ENCODE measurements around the gene GNG7.

The GNG7 gene

GRCh38 chr19:2557093-2557440 lies 145.4 kb downstream of the GNG7 start:
- no peaks in the 10 kb centered on the region for H3K9me3 ChIP-seq (ENCODE audit: severe bottlenecking)
- no peaks in the 10 kb centered on the region for H3K36me3 ChIP-seq (ENCODE audit: low read depth)
- no peak overlapping the region for H3K4me3 ChIP-seq (ENCODE audit: severe bottlenecking)
- no peak for DNase-seq (ENCODE audit: low spot score)
- H3K27me3 ChIP-seq (ENCODE audit: insufficient read depth, poor library complexity, severe bottlenecking): no peaks in the 10 kb centered on the region
- H3K4me1 ChIP-seq (ENCODE audit: insufficient read depth, poor library complexity, severe bottlenecking): no peaks in the 10 kb centered on the region
- TF ChIP-seq, protein P1, sequence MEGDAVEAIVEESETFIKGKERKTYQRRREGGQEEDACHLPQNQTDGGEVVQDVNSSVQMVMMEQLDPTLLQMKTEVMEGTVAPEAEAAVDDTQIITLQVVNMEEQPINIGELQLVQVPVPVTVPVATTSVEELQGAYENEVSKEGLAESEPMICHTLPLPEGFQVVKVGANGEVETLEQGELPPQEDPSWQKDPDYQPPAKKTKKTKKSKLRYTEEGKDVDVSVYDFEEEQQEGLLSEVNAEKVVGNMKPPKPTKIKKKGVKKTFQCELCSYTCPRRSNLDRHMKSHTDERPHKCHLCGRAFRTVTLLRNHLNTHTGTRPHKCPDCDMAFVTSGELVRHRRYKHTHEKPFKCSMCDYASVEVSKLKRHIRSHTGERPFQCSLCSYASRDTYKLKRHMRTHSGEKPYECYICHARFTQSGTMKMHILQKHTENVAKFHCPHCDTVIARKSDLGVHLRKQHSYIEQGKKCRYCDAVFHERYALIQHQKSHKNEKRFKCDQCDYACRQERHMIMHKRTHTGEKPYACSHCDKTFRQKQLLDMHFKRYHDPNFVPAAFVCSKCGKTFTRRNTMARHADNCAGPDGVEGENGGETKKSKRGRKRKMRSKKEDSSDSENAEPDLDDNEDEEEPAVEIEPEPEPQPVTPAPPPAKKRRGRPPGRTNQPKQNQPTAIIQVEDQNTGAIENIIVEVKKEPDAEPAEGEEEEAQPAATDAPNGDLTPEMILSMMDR (IDR thresholded peaks at IDR 0.05; ENCODE audit: poor library complexity, severe bottlenecking): no peak
- ATAC-seq (ENCODE audit: low read depth): no peak
- H3K27ac ChIP-seq (ENCODE audit: poor library complexity, severe bottlenecking): no peak overlapping the region

DNA sequence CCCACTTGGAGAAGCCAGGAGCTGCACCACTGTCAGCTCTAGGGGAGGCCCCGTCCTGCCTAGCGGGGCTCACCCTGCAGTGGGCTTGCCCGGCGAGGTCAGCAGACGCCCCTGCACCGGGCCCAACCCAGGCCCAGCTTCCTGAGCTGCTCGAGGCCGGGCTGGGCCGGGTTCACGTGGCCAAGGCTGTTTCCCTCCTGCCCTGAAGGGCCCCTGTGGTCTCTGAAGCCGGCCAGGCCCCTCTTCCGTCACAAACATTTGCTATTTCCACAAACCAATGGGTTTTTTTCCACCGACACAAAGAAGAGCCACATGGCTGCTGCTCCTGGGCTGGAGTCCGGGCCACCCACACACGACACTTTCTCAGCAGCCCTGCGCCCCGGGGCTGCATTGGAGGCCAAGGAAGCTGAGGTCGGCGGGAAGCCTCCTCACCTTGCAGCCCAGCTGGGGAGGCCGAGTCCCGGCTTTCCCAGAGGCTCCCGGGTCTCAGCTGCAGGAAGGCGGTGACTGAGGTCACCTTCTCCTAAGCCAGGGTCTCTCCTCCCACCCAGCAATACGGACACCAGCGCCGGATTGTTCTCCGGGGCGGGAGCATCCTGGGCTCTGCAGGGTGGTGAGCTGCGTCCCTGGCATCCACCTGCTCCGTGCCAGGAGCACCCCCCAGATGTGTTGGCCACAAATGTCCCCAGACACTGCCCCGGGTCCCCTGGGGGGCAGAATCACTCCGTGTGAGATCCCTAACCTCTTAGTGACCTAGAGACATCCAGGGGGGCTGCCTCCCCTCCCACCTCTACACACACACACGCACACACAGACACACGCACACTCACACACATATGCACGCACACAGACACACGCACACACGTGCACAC lies 146.0 kb downstream of the GNG7 start:
- ATAC-seq (ENCODE audit: low read depth) (no peak), DNase-seq (ENCODE audit: low spot score) (no peak)
- no peak overlapping the region for H3K4me3 ChIP-seq (ENCODE audit: severe bottlenecking)
- H3K27me3 ChIP-seq (ENCODE audit: insufficient read depth, poor library complexity, severe bottlenecking): no peaks in the 10 kb centered on the region
- H3K4me1 ChIP-seq (ENCODE audit: insufficient read depth, poor library complexity, severe bottlenecking): no peaks in the 10 kb centered on the region
- no peaks in the 10 kb centered on the region for H3K9me3 ChIP-seq (ENCODE audit: severe bottlenecking)
- TF ChIP-seq, protein P1 (IDR thresholded peaks at IDR 0.05; ENCODE audit: poor library complexity, severe bottlenecking): no peak
- no peak overlapping the region for H3K27ac ChIP-seq (ENCODE audit: poor library complexity, severe bottlenecking)
- no peaks in the 10 kb centered on the region for H3K36me3 ChIP-seq (ENCODE audit: low read depth)

- DNase-seq (ENCODE audit: low spot score) (no peak), ATAC-seq (ENCODE audit: low read depth) (no peak)
- Histone ChIP-seq H3K36me3 (ENCODE audit: low read depth) (no peaks in the 10 kb centered on the region), H3K27me3 (ENCODE audit: insufficient read depth, poor library complexity, severe bottlenecking) (no peaks in the 10 kb centered on the region), H3K4me1 (ENCODE audit: insufficient read depth, poor library complexity, severe bottlenecking) (no peaks in the 10 kb centered on the region), H3K27ac (ENCODE audit: poor library complexity, severe bottlenecking) (peak overlapping the region; percentile 11), H3K4me3 (ENCODE audit: severe bottlenecking) (no peak overlapping the region), H3K9me3 (ENCODE audit: severe bottlenecking) (no peaks in the 10 kb centered on the region)
- TF ChIP-seq, protein P1 (IDR thresholded peaks at IDR 0.05; ENCODE audit: poor library complexity, severe bottlenecking): no peak
Measured at GRCh38 chr19:2555422-2556220, 146.9 kb downstream of the GNG7 start.

DNA sequence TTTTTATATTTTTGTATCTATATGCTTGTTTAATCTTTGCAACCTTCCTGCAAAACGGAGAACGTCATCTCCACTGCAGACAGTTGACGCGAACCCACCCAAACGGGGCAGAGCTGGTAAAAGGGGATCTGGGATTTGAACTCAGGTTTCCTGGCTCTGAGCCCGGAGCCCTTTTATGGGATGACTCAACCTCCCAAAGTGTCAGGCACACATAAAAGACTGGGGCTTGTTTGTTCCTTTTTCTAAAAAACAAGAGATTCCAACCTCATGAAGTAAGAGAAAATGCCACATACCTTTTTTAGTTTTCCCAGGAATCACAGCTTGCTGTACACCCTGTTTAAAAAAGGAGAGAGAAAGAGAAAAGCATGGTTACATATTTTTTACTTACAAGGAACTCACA lies 147.6 kb downstream of the GNG7 start:
- Histone ChIP-seq H3K27ac (ENCODE audit: poor library complexity, severe bottlenecking) (peak overlapping the region; percentile 11), H3K4me3 (ENCODE audit: severe bottlenecking) (no peak overlapping the region), H3K27me3 (ENCODE audit: insufficient read depth, poor library complexity, severe bottlenecking) (no peaks in the 10 kb centered on the region), H3K9me3 (ENCODE audit: severe bottlenecking) (no peaks in the 10 kb centered on the region), H3K36me3 (ENCODE audit: low read depth) (no peaks in the 10 kb centered on the region), H3K4me1 (ENCODE audit: insufficient read depth, poor library complexity, severe bottlenecking) (peaks cover 1% of the 10 kb centered on the region)
- DNase-seq (ENCODE audit: low spot score): no peak
- ATAC-seq (ENCODE audit: low read depth): no peak
- TF ChIP-seq, protein P1 (IDR thresholded peaks at IDR 0.05; ENCODE audit: poor library complexity, severe bottlenecking): no peak
